IMR-90 (cell line): ENCODE measurements around the gene UBL4B. TPM values are rescaled to one million over a fixed set of nuclear protein-coding genes. Genes with fewer than 3 reads are reported as not detected.

Source experiments
- ATAC-seq: fragments of 200-7000 bp; cut with Tn5 transposase; 2 replicates; pipeline ENCODE4 v1.9.1; 2020; ENCODE audit warnings: low read depth, mild to moderate bottlenecking, moderate library complexity
- BruUV-seq: library from RNA; stranded (reverse); fragments of 400-500 nt; replicated peaks from 2 replicates; lab custom pipeline; 2021; lab: Mats Ljungman, UMichigan
- CTCF ChIA-PET: fragments of 300-600 bp; formaldehyde crosslinking; extraction: SDS; loops from one replicate; lab custom pipeline; 2021; ENCODE audit warnings: antibody characterized with exemption; lab: Yijun Ruan, JAX
- POLR2A ChIA-PET: fragments of 300-600 bp; sonication (Branson Sonifier 250); formaldehyde crosslinking; loops from one replicate; lab custom pipeline; 2022; ENCODE audit warnings: antibody characterized with exemption; ENCODE audit not compliant: unreplicated experiment; lab: Charles Lee
- DNase-seq: peaks from one replicate; pipeline ENCODE4 v3.0.0; 2013
- H2AFZ ChIP-seq: replicated peaks from 2 replicates; pipeline ENCODE3; 2013; ENCODE audit warnings: low read length, mild to moderate bottlenecking; ENCODE audit not compliant: poor library complexity
- H2AK5ac ChIP-seq: 2 replicates; pipeline ENCODE4 v1.6.1; 2013; ENCODE audit warnings: low read depth, low read length, inconsistent platforms
- H2AK9ac ChIP-seq: replicated peaks from 2 replicates; pipeline ENCODE3; 2013; ENCODE audit warnings: mild to moderate bottlenecking, low read depth, low read length, moderate library complexity; ENCODE audit not compliant: poor library complexity
- H2BK120ac ChIP-seq: 2 replicates; pipeline ENCODE4 v1.6.1; 2013; ENCODE audit warnings: low read depth, low read length, inconsistent platforms
- H2BK15ac ChIP-seq: 3 replicates; pipeline ENCODE4 v1.6.1; 2013; ENCODE audit warnings: low read depth, low read length, inconsistent platforms
- H2BK20ac ChIP-seq: 2 replicates; pipeline ENCODE4 v1.6.1; 2013; ENCODE audit warnings: low read depth, mild to moderate bottlenecking, inconsistent platforms, low read length, moderate library complexity
- H2BK5ac ChIP-seq: 2 replicates; pipeline ENCODE4 v1.6.1; 2013; ENCODE audit warnings: mild to moderate bottlenecking, low read depth, low read length, inconsistent platforms; ENCODE audit not compliant: poor library complexity, severe bottlenecking
- H3K14ac ChIP-seq: replicated peaks from 2 replicates; pipeline ENCODE4 v1.6.1; 2013; ENCODE audit warnings: low read depth, low read length, inconsistent platforms
- H3K18ac ChIP-seq: 2 replicates; pipeline ENCODE4 v1.6.1; 2013; ENCODE audit warnings: low read depth, low read length, control low read depth
- H3K23ac ChIP-seq: 2 replicates; pipeline ENCODE4 v1.6.1; 2013; ENCODE audit warnings: low read depth, low read length, inconsistent platforms
- H3K27ac ChIP-seq: 2 replicates; pipeline ENCODE4 v1.5.1; 2013; ENCODE audit warnings: mild to moderate bottlenecking, control low read depth, low read length; ENCODE audit not compliant: insufficient read depth
- H3K27me3 ChIP-seq: 2 replicates; pipeline ENCODE4 v1.6.1; 2013; ENCODE audit warnings: low read length; ENCODE audit not compliant: control insufficient read depth, insufficient read depth
- H3K36me3 ChIP-seq: 2 replicates; pipeline ENCODE4 v1.6.1; 2013; ENCODE audit warnings: low read length, mixed read lengths; ENCODE audit not compliant: control insufficient read depth, insufficient read depth
- H3K4ac ChIP-seq: 2 replicates; pipeline ENCODE4 v1.6.1; 2013; ENCODE audit warnings: low read depth, low read length, inconsistent platforms
- H3K4me1 ChIP-seq: 2 replicates; pipeline ENCODE4 v1.6.1; 2013; ENCODE audit warnings: low read length, mixed read lengths; ENCODE audit not compliant: control insufficient read depth, insufficient read depth
- H3K4me2 ChIP-seq: 2 replicates; pipeline ENCODE4 v1.6.1; 2013; ENCODE audit warnings: low read depth, mild to moderate bottlenecking, control low read depth, low read length, moderate library complexity
- H3K4me3 ChIP-seq: 2 replicates; pipeline ENCODE4 v1.5.1; 2013; ENCODE audit warnings: low read depth, mild to moderate bottlenecking, control low read depth, low read length, moderate library complexity; ENCODE audit not compliant: insufficient read depth
- H3K56ac ChIP-seq: 2 replicates; pipeline ENCODE4 v1.6.1; 2013; ENCODE audit warnings: low read length, inconsistent platforms; ENCODE audit not compliant: insufficient read depth; ENCODE audit errors: extremely low read depth
- H3K79me1 ChIP-seq, 2 experiments: 2 replicates each; pipeline ENCODE4 v1.6.1; 2013; ENCODE audit warnings: low read length in 2 of 2, inconsistent platforms in 1 of 2, low read depth in 1 of 2
- H3K9ac ChIP-seq: 2 replicates; pipeline ENCODE4 v1.6.1; 2013; ENCODE audit warnings: low read depth, low read length, control low read depth
- H3K9me1 ChIP-seq: 2 replicates; pipeline ENCODE4 v1.6.1; 2013; ENCODE audit warnings: low read length, inconsistent platforms; ENCODE audit not compliant: insufficient read depth
- H3K9me3 ChIP-seq: 2 replicates; pipeline ENCODE4 v1.6.1; 2013; ENCODE audit warnings: low read length; ENCODE audit not compliant: control insufficient read depth, insufficient read depth
- H4K20me1 ChIP-seq: 2 replicates; pipeline ENCODE4 v1.6.1; 2013; ENCODE audit warnings: low read length, inconsistent platforms; ENCODE audit not compliant: insufficient read depth
- H4K5ac ChIP-seq: 2 replicates; pipeline ENCODE4 v1.6.1; 2013; ENCODE audit warnings: mild to moderate bottlenecking, low read depth, low read length, control low read depth
- H4K8ac ChIP-seq, 2 experiments: 2 replicates each; pipeline ENCODE4 v1.6.1; 2013; ENCODE audit warnings: low read depth in 2 of 2, low read length in 2 of 2, control low read depth in 1 of 2, inconsistent platforms in 1 of 2
- H4K91ac ChIP-seq: 2 replicates; pipeline ENCODE4 v1.6.1; 2013; ENCODE audit warnings: low read depth, low read length, inconsistent platforms; ENCODE audit not compliant: insufficient read depth
- CHD1 ChIP-seq: IDR thresholded peaks from 2 replicates; pipeline ENCODE4 v1.6.1; 2012; ENCODE audit warnings: low read depth, low read length, improper control_type of control experiment
- FOS ChIP-seq: fragments of 150-350 bp; IDR thresholded peaks from 2 replicates; pipeline ENCODE4 v1.6.1; 2016; ENCODE audit warnings: low read depth, low read length
- MAZ ChIP-seq: IDR thresholded peaks from 2 replicates; pipeline ENCODE4 v1.6.1; 2012; ENCODE audit warnings: low read depth, mild to moderate bottlenecking, low read length, improper control_type of control experiment, moderate library complexity, borderline replicate concordance
- MXI1 ChIP-seq: IDR thresholded peaks from 2 replicates; pipeline ENCODE4 v1.6.1; 2012; ENCODE audit warnings: low read depth, mild to moderate bottlenecking, low read length, moderate library complexity, borderline replicate concordance
- NFE2L2 ChIP-seq: fragments of 150-350 bp; IDR thresholded peaks from 2 replicates; pipeline ENCODE4 v1.6.1; 2016; ENCODE audit warnings: low read depth, mild to moderate bottlenecking, low read length
- POLR2A ChIP-seq: IDR thresholded peaks from 2 replicates; pipeline ENCODE4 v1.6.1; 2012; ENCODE audit warnings: mild to moderate bottlenecking, low read depth, low read length
- SMC3 ChIP-seq: fragments of 150-350 bp; IDR thresholded peaks from 2 replicates; pipeline ENCODE4 v1.6.1; 2016; ENCODE audit warnings: low read depth, mild to moderate bottlenecking, antibody characterized with exemption, low read length, moderate library complexity
- WGBS, 2 experiments: methylation state at CpG; one replicate each; pipeline versions ENCODE4 v1.1.5 to v1.1.7; 2013; ENCODE audit warnings: missing lambda C conversion rate in 2 of 2; ENCODE audit not compliant: insufficient read length in 1 of 2; ENCODE audit errors: extremely low coverage in 2 of 2; 5-methylcytosine and 5-hydroxymethylcytosine counted together
- dilution Hi-C: fragments of 300-500 bp; cut with HindIII; formaldehyde crosslinking; loops from one replicate; pipeline ENCODE4 v1.14.3; 2018; ENCODE audit warnings: low sequenced_read_pairs; ENCODE audit not compliant: unreplicated experiment
- in situ Hi-C: fragments of 300-500 bp; cut with MboI; formaldehyde crosslinking; loops from 3 replicates; pipeline ENCODE4 v1.14.3; 2019; ENCODE audit warnings: low sequenced_read_pairs, inconsistent platforms, mixed read lengths
- intact Hi-C: fragments of 100-400 bp; cut with micrococcal nuclease; formaldehyde crosslinking; loops from 2 replicates; pipeline ENCODE4 v1.10.0; 2022
- polyA plus RNA-seq, 3 experiments: library from polyadenylated mRNA; depleted of rRNA; stranded (reverse); fragments of >200 nt; gene quantifications; 2 replicates each; pipeline ENCODE4 v1.2.3, GENCODE V29; 2012; ENCODE audit warnings: low replicate concordance in 1 of 3
- total RNA-seq: library from RNA; depleted of rRNA; stranded (reverse); fragments of >200 nt; gene quantifications from 2 replicates; pipeline ENCODE4 v1.2.3, GENCODE V29; 2012
- TF ChIP-seq, protein P1 (sequence below): conservative IDR thresholded peaks from 2 replicates; pipeline ENCODE4 v1.5.1; 2012; ENCODE audit warnings: mild to moderate bottlenecking, low read depth, low read length, improper control_type of control experiment
- TF ChIP-seq, protein P2 (sequence below): fragments of 150-350 bp; IDR thresholded peaks from 2 replicates; pipeline ENCODE4 v1.6.1; 2016; ENCODE audit warnings: low read depth, mild to moderate bottlenecking, low read length, moderate library complexity, borderline replicate concordance

The UBL4B gene
- total and polyA plus RNA-seq, 2 of the 4 experiments (the other 2 are of a cell fraction), result not detected

DNA sequence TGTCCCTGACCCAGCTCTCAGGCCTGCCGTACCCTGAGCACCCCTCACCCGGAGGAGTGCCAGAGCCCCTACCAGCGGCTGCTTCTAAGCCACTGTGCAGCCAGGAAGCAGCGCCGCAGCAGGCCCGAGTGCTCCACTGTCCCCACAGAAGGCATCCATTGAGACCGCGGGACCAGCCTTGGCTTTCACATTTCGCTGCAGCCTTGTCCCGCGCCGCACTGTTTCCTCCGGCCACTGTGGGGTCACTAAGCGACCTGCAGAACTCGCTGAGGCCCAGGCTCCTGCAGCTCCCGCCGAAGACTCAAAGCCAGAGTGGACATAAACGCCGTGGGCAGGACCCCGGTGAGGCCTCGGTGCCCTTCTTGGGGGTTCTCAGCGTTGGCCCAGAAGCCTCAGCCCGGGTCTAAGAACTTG, 44.8 kb upstream of the UBL4B start:
- no peak overlapping the region for H3K4me2 ChIP-seq
- dilution Hi-C loops, result no loop called here
- no peak for TF ChIP-seq NFE2L2
- TF ChIP-seq POLR2A, result no peak
- no peak for TF ChIP-seq MXI1
- no peak for TF ChIP-seq MAZ
- TF ChIP-seq, protein P1, sequence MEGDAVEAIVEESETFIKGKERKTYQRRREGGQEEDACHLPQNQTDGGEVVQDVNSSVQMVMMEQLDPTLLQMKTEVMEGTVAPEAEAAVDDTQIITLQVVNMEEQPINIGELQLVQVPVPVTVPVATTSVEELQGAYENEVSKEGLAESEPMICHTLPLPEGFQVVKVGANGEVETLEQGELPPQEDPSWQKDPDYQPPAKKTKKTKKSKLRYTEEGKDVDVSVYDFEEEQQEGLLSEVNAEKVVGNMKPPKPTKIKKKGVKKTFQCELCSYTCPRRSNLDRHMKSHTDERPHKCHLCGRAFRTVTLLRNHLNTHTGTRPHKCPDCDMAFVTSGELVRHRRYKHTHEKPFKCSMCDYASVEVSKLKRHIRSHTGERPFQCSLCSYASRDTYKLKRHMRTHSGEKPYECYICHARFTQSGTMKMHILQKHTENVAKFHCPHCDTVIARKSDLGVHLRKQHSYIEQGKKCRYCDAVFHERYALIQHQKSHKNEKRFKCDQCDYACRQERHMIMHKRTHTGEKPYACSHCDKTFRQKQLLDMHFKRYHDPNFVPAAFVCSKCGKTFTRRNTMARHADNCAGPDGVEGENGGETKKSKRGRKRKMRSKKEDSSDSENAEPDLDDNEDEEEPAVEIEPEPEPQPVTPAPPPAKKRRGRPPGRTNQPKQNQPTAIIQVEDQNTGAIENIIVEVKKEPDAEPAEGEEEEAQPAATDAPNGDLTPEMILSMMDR, result no peak
- no peak for TF ChIP-seq SMC3
- TF ChIP-seq, protein P2, sequence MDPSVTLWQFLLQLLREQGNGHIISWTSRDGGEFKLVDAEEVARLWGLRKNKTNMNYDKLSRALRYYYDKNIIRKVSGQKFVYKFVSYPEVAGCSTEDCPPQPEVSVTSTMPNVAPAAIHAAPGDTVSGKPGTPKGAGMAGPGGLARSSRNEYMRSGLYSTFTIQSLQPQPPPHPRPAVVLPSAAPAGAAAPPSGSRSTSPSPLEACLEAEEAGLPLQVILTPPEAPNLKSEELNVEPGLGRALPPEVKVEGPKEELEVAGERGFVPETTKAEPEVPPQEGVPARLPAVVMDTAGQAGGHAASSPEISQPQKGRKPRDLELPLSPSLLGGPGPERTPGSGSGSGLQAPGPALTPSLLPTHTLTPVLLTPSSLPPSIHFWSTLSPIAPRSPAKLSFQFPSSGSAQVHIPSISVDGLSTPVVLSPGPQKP, result no peak
- no peak for TF ChIP-seq CHD1
- no peak for TF ChIP-seq FOS

More for the DNA sequence above, 44.8 kb upstream of the UBL4B start:
- Histone ChIP-seq H2BK120ac (no peak overlapping the region), H4K20me1 (peaks cover 21% of the 10 kb centered on the region; the same call in 1 of the 2 replicates), H4K8ac (no peak overlapping the region), H2BK15ac (no peak overlapping the region), H3K27ac (no peak overlapping the region), H3K9me3 (peaks cover 24% of the 10 kb centered on the region), H2AK9ac (no peak overlapping the region), H3K9me1 (no peaks in the 10 kb centered on the region), H2BK20ac (no peak overlapping the region), H3K4me1 (no peaks in the 10 kb centered on the region; the same call in 1 of the 2 replicates), H3K4me3 (no peak overlapping the region), H2AK5ac (no peak overlapping the region), H4K91ac (no peak overlapping the region), H3K14ac (no peak overlapping the region), H4K5ac (no peak overlapping the region), H3K18ac (no peak overlapping the region), H3K56ac (no peak overlapping the region), H3K23ac (no peak overlapping the region), H3K36me3 (no peaks in the 10 kb centered on the region), H3K79me1 (no peaks in the 10 kb centered on the region), H2AFZ (peak overlapping the region; percentile 32), H3K27me3 (peaks cover 65% of the 10 kb centered on the region), H3K4ac (no peak overlapping the region), H3K9ac (no peak overlapping the region), H2BK5ac (no peak overlapping the region)
- DNase-seq (no peak), ATAC-seq (no peak)
- POLR2A ChIA-PET, result no interaction called here
- intact Hi-C loops (no loop called here), in situ Hi-C loops (no loop called here)
- no TSS peak for BruUV-seq
- CTCF ChIA-PET, result no interaction called here
- WGBS, 2 experiments, result 53% methylated on average over 21 of the region's 23 CpGs; no CpG with 5 or more reads in 1 of the 2 experiments
